Measurements from ENCODE around the gene SEMA3A.
"Not testable (repeated sequence)": the region's sequence is repeated elsewhere in the genome, so short reads cannot be mapped to it uniquely, and the experiment has no call there.

Gene SEMA3A

DNA sequence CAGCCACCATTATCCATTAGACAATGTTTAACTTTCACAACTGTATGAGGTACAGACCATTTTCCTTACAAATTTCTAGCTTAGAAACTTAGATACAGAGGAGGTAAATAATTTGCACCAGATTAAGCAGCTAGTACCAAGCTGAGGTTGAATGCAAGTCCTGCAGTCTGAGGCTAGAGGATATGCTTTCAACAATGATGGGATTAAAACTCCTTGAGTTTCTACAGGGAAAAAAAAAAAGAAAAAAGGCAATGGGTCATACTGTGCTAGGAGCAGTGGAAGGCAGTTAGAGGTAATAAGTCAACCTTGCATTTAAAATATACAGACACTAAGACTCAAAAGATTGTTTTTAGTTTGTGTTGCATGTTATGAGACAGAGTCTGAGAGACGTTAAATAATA is 86.5 kb downstream of the SEMA3A start:
- DNase-seq = no peak

DNA sequence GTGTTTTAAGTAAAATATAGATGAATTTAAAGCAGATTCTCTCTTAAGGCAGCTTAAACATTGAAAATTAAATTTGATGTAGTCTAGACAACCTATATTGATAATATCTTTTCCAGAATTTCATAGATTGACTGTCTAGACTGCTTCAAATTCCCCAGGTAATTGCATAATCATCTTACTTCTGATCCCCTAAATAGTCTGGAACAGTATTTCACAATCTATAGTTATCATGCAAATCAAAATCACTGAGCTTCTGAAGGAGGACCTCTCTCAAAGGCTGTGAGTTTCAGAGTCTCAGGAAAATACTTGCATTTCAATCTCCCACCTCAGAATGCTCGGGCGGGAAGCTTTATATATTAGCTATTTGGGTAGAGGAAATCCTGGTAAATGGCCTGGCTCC is 87.3 kb downstream of the SEMA3A start:
- DNase-seq = no peak

DNA sequence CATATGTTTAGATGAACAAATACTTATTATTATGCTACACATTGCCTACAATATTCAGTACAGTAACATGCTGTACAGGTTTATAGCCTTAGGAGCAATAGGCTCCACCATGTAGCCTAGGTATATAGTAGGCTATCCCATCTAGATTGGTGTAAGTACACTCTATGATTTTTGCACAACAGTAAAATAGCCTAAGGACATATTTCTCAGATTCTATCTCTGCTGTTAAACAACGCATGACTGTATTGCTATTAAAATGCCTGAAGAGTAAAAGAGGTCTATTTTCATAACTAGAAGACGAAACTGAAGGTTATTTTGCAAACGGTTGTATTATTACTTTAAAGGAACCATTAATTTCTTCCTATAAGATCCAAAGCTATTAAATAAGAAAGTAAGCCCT is 88.3 kb downstream of the SEMA3A start:
- DNase-seq = no peak

DNA sequence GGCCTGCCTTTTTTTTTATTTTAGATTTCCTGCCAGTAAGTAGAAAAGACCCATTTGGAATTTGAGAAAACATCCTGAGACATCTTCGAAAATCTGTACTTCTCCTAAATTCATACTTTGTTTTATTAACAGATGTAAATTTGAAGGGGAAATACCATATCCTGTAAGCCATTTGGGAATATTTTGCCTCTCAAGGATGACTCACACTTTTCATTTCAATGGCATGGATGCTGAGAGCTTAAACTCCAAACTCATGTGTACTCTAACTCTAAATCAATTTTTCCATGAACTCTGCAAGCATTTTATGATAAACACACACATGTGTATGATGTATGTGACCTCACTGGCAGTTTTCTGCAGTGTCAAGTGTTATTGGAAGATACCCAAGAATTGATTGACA is 89.0 kb downstream of the SEMA3A start:
- DNase-seq = no peak

- DNase-seq = no peak
Measured at GRCh38 chr7:84104826-84105225, 89.8 kb downstream of the SEMA3A start.

DNA sequence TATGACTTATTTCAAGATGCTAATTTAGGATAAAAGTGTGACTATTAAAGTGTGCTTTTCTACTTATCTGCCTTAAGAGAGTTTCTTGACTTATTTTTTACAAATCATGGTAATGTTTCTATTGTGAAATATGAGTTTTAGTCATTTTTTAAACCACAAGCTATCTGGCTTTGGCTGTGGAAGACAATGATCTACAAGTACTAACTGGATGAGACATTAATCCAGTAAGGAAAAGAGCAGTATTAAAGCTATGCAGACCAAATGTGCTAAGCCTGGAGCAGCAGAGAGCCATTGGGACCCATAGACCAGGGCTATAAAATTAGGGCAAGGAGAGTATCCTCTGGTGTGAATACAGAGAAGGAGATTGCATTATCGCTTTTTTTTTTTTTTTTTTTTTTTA is 92.4 kb downstream of the SEMA3A start:
- no peak for DNase-seq

DNA sequence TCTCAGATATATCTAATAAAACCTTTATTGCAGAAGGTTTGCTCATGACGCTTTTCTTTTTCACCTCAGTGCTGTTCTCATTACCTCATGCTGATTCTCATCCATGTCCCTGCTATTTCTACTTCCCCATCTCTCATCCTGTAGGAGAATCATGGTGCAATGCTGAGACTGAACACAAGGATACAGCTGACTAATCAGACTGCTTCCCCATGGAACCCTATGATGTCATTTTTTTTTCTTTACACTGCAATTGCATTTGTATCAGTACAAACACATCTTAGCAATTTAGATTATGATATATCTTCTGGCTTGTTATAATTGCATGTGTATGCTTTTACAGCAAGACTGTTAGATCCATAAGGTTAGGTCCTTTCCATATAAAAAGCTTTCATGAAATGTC is 93.7 kb downstream of the SEMA3A start:
- no peak for DNase-seq

DNA sequence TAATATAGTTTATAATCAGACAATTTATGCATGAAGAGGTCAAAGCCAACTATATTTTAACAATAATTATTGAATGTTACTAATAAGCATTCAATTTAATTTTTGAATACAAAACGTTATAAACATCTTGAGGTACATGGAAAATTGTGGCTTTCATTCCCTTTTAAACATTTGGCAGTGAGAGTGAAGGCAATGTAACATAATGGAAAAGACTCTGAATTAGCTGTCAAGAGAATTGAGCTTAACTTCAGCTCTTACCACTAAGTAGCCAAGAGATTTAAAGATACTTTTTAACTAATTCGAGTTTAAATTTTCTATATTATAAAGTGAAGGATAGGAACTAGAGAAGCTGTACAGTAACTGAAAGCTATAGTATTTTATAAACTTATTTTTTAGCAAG is 98.6 kb downstream of the SEMA3A start:
- no peak for DNase-seq

DNA sequence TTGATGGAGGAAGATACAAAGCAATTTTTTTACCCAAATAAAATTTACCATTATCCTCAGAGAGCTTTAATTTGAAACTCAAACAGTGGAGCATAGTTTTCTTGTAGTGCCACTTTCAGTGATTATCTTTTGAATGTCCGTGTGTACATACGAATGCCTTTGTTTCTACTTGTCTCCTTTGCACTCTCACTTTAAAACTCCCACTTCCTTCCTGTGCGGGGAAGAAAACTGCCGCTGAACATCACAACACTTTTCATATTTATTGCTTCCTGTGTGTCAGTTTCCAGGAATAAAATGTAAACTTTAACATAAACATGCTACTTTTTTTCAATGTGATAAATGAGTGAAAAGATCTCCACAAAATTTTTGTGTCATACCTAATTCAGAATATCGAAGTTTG is 102.4 kb downstream of the SEMA3A start:
- no peak for DNase-seq

DNA sequence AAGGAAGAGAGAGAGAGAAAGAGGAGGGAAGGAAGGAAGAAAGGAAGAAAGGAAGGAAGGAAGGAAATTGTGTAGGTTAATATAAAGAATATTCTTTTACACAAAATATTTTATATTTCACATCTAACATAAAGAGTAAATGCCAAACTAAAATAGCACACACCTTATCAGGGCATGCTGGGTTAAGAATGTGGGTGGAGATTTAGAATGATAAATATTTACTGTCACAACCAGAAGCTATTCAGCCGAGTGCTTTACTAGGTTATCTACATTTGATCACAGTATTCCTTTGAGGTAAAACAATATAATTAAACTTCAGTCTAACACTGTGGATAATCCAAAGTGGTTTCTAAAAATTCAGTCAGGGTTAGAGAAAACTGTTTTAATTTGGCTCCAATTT is 103.3 kb downstream of the SEMA3A start:
- DNase-seq = no peak

DNA sequence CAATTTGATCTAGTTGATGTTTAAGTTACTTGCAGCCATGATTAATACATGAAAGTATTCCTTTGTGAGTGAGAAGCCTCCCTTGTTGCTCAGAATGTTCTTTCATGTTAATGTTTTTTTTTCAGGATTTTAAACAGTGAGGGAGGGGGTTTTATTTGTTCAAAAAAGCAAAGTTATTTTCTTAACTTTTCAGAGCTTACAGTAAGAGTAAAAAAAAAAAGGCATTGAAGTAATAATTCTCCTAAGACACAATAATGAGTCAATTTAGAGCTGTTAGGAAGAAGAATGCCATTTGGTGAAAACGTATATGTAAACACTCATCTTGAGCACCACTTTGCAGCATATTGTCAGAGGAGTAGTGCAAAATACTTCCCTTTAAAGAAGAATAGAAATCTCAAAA is 105.8 kb downstream of the SEMA3A start:
- no peak for DNase-seq

DNA sequence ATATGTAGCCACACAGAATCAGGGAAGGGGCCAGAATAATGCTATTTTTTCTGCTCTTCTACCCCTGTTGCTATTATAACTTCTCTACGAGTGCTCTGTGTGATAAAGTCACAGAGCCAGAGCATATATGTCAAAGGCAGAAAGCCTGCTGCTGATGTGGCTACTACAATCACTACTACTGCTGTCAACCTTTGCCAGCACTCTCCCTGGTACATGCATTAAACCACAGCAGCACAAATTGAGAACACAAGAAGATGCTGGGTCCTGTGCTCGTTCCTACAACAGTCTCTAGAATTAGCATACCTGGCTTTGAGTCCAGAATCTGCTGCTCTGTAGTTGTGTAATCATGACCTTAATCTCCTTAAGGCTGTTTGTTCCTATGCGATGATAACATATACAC is 108.6 kb downstream of the SEMA3A start:
- DNase-seq = no peak

GRCh38 chr7:84085147-84085546 is 109.4 kb downstream of the SEMA3A start:
- DNase-seq = no peak

DNA sequence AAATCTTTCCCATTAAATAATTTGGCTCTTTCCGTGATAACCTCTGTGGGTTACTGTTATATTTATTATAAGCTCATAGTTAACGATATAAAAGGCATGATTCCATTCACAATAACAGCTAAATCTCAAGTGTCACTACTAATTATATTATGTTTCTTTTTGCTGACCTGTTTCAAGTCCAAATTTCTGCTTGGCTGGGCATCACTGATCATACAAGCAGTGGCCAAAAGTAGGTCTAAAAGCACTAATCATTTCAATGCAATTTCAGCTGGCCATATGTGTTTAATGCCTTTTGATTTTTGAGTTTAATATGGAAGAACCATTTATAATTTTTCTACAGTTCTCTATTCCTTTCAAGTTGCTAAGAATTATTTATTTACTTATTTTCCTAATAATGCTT is 110.7 kb downstream of the SEMA3A start:
- DNase-seq = no peak

DNA sequence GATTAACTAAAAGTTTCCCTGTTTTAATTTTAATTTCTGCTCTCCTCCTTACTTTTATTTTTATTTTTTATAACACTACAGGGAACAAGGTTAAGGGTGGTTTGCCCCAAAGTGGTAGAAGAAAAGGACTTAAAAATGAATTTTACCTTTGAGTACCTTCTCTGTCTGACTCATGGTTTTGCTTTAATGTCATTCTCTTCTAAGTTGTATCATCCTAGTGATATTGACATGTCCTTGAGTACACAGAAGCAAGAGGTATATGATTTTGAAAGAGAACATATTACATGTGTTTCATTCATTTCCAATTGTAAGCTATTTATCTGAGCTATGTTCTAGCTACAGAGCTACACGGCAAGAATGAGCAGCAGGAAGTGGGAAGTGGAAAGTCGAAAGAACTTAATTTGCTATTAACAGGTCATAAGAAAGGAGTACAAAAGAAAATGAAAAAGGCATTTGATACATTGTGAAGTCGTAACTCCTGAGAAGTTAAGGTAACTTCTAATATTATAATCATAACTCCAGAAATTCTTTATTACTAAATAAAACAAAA is 112.5 kb downstream of the SEMA3A start:
- no peak for DNase-seq

- DNase-seq = no peak
Measured at GRCh38 chr7:84077336-84077735, 117.3 kb downstream of the SEMA3A start.

GRCh38 chr7:84076219-84076618 is 118.4 kb downstream of the SEMA3A start:
- no peak for DNase-seq

DNA sequence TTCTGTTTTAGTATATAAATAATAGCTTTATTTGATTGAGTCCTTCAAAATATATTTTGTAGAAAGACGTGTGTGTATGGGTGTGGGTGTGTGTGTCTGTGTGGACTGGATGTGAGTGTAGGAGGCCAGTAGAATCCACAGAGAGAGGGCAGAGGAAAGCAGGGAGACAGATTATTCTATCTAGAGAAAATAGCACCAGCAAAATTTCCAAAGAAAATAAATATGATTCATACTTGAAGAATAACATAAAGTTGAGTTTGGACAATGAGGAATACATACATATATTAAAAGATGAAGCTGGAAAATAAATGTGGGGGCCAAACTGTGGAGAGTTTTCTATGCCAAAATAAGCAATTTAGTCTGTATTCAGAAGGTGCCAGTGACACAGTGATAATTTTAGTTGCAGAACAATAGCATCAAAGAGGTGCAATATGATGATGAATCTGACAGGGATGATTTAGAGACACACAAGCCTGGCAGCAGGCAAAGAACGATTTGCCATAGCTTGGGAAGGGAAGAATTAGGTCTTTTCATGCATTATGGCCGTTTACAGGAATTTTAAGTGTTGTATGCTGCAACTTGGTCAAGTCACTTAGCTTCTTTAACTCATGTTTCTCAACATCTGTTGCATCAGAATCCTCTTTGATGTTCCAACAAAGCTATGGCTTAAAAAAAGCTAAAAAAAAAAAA is 121.3 kb downstream of the SEMA3A start:
- no peak for DNase-seq

DNA sequence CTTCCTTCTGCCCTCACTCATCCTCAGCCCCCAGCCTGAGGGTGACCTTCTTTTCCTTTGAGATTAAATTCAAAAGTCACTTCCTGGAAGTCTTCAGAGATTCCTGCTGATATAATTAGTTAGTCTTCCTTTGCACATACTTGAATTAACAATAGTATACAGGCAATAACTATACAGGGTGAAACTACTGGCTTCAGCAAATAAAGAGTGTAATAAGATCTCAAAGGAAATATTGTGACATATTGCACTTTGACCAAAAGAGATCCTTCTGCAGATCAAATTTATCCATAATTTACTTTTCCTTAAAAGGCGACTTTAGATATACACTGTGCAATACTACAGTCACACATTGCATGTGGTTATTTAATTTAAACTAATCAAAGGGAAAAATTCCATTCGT is 123.8 kb downstream of the SEMA3A start:
- DNase-seq = no peak

GRCh38 chr7:84069999-84070500 is 124.5 kb downstream of the SEMA3A start:
- DNase-seq = no peak

DNA sequence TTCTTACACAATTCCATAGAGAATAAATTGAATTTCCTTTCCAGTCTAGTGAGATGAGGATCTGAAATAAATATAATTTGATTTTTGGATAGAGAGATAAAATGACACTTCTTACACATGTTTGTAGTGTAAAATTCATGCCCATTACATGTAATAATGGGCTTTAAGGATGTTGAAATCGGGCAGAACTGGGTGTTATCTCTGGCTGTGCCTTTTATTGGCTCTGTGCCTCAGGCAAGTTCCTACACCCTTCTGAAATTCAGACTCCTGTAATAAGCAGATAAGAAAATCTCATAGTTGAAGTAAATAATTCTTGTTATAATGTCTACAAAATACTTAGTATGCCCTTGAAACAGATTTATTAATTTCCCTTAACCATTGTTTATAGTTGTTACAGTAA is 125.6 kb downstream of the SEMA3A start:
- DNase-seq = no peak

DNA sequence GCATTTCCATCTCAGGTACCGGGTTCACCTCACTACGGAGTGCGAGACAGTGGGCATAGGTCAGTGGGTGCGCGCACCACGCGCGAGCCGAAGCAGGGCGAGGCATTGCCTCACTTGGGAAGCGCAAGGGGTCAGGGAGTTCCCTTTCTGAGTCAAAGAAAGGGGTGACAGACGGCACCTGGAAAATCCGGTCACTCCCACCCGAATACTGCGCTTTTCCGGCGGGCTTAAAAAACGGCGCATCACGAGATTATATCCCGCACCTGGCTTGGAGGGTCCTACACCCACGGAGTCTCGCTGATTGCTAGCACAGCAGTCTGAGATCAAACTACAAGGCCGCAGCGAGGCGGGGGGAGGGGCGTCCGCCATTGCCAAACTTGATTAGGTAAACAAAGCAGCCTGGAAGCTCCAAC is 132.1 kb downstream of the SEMA3A start:
- not testable (repeated sequence) for DNase-seq

DNA sequence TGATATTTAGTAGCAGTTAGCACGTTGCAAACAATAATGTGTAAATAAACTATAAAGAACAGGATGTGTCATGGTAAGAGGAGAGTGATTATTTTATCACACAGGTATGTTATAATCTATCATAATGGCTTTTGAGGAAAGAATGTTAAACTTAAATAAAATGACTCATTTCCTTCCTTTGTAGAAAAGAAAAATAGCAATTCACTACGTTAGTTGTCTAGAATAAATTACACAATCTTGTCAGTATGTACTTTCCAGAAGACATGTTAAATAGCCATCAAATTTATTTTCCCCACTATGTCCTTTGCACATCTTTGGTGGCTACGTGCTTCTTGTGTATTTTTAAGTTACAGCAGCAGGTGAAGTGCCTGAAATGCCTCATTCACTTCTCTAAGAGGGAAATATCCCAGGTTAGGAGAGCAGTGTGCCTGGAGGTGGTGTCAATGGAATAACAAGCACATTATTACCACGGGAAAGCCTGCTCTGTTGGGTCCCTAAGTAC is 133.8 kb downstream of the SEMA3A start:
- no peak for DNase-seq

GRCh38 chr7:84060000-84060399 is 134.6 kb downstream of the SEMA3A start:
- DNase-seq = no peak
